Activated CD4-positive, CD25-positive, alpha-beta regulatory T cell treated with anti-CD3 and anti-CD28 coated beads, Interleukin-2, amount 50 U/mL, for 72 hours (primary cell): ENCODE measurements around the gene HOXB1.
"Not testable (repeated sequence)": the region's sequence is repeated elsewhere in the genome, so short reads cannot be mapped to it uniquely, and the experiment has no call there.

Source experiments
- DNase-seq: peaks from one replicate; pipeline ENCODE4 v3.0.0; 2021

HOXB1 gene

DNA sequence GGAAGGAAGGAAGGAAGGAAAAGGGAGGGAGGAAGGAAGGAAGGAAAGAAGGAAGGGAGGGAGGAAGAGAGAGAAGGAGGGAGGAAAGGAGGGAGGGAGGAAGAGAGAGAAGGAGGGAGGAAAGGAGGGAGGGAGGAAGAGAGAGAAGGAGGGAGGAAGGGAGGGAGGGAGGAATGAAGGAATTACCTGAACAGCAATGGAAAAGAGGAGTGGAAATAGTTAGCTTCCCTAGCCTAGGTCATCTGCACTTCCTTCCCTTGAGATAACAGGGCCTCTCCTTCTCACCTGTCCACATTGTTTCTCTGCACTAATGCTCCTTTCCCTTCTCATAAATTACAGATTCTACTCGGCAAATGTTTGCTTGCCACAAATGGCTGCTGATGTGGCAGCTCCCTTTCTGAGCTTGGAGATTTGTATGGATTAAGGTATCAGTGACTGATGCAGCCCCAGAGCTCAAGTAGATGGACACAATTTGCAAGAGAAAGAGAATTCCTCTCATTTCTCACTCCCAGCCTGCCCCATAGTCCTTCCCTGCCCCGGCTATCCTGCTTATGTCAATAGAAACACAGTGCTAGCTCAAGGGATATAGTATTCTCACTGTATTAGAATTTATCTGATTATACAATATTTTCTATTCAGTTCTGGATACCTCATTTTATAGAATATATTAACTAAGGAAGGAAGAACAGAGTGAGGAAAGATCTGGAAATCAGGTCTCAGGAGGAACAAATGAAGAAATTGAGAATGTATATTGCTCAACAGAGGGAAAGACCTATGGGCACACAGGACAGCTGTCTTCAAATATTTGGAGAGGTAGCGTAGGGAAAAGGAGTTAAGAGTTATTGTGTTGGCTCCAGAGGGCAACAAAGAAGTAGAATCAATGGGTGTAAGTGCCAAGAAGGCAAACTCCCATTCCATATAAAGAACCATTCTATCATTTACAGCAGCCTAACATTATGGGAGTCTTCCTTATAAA lies 14.6 kb downstream of the HOXB1 start:
- no peak for DNase-seq

DNA sequence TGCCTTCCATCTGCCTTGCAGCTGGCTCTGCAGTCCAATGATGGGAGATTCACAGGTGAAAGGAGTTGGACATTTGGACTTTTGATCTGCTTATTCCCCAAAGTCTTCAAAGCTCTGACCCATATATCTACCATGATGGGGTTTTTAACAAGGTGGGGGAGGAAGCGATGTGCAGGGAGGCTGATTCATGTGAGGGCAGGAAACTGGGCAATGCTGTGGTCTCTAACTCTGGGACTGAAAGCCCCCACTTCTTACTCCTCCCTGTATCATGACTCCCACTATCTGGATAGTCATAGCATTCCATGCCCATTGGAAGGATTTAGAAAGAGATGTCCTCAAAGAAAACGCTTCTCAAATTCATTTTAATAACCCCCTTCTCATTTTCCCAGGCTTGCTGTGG lies 16.3 kb downstream of the HOXB1 start:
- no peak for DNase-seq

DNA sequence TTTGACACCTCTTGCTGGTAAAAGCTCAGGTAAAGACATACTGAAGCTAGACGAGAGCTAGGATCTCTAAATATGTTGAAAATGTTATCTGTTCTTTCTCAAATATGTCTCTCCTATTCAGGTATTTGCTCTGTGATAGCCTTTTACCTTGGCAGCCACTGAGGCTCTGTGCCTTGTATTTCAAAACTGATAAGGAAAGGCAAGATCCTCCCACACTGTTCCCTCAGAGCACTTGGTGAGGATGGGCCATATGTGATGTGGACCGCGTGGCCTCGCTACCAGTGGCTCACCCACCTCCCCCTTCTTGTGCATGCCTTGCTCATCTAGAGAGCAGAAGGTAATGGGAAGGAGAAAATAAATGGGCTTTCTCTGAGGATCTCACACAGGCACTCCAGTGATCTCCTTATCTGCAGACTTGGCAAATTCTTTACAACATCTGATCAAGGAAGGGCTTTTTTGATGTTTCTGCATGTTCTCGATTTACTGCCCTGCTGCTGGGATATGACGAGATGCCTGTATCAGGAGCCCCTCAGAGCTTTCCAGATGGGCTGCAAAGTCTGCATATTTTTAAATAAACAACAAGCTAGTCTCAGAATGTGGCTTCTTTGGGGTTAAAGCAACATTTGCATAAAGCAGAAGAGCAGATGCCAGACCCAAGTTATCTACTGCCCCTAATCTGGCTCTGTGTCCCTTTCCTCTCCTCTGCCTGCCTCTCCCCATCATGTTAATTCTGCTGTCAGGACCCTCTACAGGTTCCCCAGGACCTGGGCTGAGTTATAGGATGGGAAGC lies 16.9 kb downstream of the HOXB1 start:
- DNase-seq: no peak

DNA sequence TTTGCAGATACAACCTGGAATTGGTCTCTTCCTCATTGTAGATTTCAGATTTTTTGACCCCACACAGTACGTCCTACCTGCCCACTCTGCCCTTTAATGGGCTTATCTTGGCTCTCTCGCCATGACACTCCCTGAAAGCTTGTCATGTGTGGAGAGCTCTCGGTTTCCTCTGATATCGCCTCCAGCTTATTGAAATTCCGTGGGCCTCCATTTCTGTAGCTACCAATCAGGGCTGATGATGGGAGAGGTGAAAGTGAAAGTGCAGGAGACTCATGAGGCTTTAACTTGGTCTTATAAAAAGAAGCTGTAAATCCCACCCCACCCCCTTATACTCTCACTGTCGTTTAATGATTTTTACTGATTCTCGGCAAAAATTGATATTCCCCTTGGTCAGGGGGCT lies 17.7 kb downstream of the HOXB1 start:
- no peak for DNase-seq

DNA sequence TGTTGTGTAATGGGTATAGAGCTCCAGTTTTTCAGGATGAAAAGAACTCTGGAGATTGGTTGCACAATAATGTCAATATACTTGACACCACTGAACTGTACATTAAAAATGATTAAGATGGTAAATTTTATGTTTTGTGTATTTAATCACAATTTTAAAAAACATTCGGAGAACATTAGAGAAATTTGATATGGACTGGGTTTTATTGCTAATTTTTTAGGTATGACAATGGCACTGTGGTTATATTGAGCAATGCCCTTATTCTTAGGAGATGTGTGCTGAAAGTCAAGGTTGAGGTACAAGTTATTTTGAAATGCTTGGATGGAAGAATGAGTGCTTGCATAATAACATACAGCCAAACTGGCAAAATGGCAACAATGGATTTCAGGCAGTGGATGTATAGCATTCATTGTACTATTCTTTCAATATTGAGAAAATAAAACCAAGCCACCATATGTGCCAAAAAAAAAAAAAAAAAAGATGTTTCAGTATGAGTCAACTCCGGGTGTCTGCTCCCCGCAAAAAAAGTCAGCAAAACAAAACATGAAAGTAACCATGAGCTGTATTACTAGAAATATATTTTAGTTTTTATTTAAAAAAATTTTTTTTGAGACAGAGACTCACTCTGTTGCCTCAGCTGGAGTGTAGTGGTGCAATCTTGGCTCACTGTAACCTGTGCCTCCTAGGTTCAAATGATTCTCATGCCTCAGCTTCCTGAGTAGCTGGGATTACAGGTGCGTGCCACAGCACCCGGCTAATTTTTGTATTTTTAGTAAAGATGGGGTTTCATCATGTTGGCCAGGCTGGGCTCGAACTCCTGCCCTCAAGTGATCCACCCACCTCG lies 19.8 kb downstream of the HOXB1 start:
- DNase-seq: peak; percentile 38

DNA sequence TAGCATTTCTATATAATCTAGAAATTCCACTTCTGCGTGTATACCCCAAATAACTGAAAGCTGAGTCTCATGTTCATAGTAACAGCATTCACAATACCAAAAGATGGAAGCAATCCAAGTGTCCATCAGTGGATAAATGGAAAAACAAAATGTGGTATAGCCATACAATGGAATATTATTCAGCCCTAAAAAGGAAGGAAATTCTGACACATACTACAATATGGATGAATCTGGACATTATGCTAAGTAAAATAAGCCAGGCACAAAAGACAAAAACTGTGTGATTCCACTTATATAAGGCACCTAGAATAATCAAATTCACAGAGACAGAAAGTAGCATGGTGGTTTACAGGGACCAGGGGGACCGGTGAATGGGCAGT lies 20.4 kb downstream of the HOXB1 start:
- no peak for DNase-seq

DNA sequence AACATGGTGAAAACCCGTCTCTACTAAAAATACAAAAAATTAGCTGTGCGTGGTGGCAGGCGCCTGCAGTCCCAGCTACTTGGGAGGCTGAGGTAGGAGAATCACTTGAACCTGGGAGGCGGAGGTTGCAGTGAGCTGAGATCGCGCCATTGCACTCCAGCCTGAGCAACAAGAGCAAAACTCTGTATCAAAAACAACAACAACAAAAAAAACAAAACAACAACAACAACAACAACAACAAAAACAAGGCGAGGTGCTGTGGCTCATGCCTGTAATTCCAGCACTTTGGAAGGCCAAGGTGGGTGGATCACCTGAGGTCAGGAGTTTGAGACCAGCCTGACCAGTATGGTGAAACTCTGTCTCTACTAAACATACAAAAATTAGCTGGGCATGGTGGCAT lies 21.1 kb downstream of the HOXB1 start:
- DNase-seq: not testable (repeated sequence)

DNA sequence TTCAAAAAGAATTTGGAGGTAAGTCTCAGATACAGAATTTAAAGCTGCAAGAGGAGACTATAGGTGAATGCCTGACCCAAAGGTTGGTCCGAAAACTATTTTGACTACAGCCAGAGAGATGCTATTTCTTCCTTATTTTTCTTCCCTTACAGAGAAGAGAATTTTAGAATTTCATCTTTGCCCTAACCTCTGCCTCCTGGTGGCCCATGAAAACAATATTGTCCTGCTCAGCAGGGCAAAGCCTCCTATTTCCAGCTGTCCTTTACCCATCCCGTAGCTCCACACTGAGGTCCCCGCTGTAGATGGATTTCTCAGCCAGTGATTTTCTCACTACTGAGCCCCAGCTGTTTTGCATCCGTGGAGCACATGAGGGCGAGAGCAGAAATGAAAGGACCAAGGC lies 24.6 kb downstream of the HOXB1 start:
- no peak for DNase-seq

DNA sequence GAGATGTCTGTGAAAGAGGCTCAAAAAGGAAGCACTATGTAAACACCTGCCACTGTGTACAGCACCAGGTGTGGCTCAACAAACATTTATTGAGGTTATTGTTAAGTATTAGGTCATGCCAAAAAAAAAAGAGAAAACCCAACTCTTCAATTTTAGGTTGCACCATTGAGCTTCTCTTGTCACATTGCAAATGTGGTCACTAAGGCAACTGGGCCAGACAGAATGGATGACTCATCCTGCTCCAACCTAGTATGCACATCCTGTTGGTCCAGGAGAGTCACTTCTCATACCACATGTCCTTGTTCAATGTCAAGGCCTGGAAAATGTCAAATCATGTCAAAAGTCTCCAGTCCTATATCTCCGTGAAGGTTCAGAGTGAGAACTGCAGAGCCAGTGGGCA lies 25.0 kb downstream of the HOXB1 start:
- DNase-seq: no peak

DNA sequence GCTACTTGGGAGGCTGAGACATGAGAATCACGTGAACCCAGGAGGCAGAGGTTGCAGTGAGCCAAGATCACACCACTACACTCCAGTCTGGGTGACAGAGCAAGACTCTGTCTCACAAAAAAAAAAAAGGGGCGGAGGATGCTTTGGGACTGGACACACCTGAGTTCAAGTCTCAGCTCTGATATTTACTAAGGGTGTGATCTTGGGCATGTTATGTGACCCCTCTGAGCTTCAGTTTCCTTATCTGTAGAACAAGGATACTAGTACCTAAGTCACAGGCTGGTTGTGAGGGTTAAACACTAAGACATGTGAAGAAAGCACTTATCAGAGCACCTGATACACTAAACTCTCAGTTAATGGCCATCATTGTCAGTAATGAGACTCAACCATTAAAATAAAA lies 25.9 kb downstream of the HOXB1 start:
- no peak for DNase-seq

DNA sequence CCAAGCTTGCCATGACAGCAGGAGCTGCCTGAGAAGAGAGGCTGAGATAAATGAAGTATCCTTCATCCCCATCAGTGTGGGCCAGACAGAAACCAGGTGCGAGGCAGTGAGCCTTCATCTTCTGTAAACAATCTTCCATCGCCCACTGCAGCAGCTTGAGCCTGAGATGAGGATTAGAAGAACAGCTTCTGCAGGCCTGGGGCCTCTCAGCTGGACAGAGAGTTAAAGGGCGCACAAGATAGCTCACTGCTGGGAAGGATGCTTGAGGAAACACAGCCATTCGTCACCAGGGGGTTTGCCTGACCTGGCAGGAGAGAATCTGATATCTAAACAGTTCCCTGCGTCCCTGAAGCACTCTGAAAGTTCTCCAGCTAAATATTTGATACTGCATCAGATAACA lies 27.1 kb downstream of the HOXB1 start:
- DNase-seq: no peak

DNA sequence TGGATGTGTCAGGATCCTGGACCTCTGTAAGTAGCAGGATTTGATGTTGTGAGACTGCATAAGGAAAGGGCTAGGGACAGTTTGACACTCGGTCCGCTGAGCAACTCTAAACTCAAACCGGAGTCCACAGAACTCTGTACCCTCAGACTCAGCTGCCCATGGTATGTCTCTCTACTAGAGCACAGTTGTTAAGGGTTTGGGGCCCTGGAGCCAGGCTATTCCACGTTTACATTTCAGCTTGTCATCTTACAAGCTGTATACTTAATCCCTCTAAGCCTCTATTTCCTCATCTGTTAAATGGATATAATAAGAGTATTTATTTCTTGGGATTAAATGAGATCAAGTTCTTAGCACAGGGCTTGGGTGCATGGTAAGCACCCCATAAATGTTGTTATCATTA lies 27.9 kb downstream of the HOXB1 start:
- DNase-seq: no peak

DNA sequence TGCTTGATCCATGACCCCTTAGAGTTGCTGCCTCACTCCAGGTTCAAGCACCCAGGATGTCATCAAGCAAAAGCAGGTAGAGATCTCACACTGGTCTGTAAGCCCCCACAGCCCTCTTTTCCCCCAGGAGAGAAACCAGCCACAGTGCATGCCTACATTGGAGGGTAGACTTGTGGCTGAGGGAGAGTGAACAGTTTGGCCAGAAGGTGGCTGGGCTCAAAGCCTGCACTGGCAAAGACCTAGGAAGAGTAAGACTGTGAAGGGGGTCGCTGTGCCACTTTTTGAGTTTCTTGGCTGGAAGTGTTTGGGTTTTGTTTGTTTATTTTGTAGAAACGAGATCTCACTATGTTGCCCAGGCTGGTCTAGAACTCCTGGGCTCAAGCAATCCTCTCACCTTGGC lies 28.5 kb downstream of the HOXB1 start:
- no peak for DNase-seq

DNA sequence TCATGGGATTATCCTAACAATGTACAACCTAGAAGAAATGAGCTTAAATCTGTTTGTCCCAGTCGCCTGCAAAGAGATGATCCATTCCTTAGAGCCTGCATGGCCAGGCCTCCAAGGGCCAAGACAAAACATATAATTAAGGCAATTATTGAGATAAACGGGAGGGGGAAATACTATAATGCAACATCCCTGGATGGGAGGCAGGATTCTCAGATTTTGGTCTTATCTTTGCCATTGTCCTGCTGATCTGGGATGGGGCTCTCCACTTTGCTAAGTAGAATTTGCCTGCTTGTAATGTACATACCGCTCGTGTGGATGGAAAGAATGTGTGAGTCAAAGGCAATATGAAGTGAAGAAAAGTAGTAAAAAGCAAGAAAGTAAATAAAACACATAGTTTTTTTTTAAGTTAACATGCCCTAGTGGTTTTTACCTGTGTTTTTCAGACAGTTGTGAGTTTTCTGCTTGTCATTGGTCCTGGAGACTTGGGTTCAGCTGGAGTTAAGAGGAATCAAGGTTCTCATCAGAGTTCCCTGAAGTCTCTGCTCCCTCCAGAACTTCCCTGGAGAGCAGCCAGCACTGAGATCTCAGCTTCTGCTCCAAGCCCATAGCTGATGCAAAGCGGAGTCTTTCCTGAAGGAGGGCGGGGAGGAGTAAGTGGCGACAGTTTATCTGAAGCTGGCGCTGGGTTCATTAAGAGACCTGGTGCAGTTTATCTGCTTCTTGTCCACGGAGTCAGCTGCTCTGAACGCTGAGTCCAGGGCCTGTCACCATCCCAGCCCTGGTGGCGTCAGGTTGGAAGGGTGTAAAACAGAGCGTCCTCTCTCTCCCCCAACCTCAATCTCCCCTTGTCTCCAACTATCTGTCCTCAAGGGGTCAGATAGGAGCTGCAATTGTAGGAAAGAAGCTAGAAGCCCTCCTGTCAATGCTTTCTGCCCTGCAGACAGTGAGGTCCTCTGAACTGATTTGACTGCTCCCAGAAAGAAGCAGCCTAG lies 30.1 kb downstream of the HOXB1 start:
- no peak for DNase-seq

DNA sequence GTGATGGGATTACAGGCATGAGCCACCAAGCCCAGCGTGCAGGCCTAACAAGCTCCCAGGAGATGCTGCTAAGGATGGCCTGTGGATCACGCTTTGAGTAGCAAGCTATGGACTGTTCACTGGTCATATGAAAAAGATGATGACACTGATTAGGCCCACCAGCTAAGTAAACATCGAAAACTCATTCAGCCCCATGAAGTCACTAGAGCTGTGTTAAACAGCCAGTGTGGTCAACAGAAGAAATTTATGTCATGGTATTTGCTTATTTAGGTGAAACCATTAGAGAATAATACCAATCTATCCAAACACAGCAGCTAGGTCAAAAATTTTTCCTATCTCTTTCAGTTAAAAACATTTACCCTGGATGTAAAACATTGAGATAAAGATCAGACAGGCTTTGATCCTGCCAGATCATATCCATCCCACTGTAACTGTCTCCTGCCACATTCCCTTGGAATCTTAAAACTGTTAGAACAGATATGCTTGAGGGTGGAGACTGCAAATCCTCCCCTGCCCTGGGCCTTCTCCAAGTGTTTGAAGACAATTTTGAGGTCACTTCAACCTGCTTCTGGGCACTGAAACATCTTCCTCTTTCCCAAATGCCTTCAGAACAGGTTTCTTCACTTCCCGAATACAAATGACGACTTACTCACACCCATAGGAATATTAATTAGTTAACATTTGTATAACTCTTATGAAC lies 30.9 kb downstream of the HOXB1 start:
- no peak for DNase-seq

DNA sequence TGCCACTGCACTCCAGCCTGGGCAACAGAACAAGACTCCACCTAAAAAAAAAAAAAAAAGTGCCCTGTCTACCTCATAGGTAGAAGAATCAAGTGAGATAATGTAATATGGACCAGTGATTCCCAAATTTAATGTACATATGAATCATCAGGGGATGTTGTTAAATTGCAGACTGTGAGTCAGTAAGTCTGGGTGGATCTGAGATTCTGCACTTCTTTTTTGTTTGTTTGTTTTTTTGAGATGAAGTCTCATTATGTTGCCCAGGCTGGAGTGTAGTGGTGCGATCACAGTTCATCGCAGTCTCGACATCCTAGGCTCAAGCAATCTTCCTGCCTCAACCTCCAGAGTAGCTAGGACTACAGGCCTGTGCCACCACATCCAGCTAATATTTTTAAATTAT lies 31.6 kb downstream of the HOXB1 start:
- DNase-seq: no peak

DNA sequence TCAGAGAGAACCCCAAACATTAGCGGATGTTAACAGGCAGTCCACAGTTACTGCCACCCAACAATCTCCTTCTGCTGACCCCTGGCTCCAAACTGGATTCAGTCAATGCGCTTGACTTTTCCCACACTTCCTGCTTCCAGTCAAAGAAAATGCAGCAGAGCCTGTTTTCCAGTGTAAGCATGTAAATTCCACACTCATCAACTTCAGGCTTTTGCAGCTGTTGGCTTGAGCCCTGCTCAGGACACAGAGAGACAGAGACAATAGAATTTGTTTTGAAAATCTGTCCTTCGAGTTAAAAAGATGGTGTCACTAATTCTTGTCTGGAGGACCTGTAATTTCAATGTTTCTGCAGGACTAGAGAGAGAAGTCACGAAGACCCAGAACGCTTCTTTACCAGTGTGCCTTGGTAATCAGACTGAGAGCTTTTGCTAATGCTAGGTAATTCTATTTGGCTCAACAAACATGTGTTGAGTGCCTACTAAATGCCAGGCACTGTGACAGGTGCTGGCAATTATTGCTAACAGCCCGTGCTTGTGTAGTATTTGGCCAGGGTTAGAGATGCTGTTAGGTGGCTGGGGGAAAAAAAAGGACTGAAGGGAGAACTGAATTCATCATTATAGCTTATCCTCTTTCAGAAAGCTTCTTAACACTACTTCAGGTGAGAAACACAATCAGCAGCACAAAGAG lies 32.5 kb downstream of the HOXB1 start:
- DNase-seq: no peak

DNA sequence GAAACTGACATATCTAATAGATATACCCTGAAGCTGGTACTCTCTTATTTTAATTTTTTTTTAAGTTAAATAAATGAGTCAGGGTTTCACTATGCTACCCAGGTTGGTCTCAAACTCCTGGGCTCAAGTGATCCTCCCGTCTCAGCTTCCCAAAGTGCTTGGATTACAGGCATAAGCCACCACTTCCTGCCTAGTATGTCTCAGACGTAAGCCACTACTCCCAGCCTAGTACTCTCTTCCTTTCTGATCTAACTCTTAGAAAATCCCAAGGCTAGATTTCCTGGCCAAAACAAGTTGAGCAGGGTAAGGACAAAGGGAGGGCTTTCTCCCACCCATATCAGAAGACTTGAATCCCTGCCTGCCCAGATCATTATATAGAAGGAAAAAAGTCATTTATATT lies 33.7 kb downstream of the HOXB1 start:
- DNase-seq: no peak

DNA sequence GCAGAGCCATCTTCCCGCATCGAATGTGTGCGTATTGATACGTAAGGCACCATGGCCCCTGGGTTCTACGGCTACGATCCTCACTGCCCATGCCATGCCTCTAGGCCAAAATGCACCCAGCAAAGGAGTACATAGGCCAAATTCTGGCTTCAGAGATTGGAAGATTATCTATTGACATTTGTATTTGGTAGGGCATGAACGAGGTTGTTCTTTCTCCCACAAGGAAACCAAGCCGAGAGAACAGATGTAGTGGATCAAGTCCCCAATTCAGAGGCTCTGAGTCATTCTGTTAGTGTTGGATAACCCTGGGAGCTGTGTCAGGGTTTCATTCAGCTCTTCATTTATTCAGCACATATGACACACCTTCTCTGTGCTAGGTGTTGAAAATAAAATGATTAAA lies 36.5 kb downstream of the HOXB1 start:
- DNase-seq: no peak

DNA sequence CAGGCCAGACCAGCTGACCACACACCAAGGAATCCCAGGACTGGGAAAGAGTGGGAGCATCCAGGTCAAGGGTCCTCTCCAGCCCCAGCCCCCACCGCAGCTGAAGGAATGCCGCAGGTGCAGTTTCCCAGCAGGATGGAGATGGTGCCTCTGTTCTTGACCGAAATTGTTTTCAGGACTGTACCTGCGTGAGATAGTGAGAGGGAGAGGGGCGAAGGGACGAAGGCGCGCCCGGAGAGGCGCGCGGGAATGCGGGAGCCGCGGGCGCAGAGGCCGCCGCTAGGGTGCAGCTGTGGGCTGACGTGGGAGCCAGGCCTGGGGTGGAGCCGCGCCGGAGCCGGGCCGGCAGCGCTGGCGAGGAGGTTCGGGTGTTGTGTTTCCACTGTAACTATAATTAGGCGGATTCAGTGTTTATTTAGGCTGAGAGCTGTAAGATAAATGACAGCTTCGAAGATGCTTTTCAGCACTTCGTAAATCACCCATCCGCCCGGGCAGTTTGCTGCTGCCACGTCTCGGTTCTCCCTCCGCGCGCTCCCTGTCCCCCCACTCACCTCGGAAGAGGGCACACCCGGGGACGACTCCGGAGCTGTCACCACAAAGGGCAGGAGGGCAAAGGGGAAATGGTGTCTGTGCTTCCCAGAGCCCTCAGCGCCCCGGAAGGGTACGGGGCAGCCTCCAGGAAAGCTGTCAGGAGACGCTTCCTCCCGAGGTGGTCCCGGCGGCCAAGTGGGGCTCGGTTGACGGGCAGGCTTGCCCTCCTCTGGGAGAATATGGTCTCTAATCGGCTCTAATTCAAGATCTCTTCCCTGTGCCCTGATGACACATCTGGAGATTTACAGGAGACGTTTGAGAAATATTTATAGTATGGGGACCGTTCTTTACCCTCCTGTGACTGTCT lies 38.2 kb downstream of the HOXB1 start:
- DNase-seq: peak; percentile 72
